ENCODE data around the gene PIEZO1.

- TF ChIP-seq CTCF (conservative IDR thresholded peaks at IDR 0.05) (no peak), EZH2 (IDR thresholded peaks at IDR 0.05; ENCODE audit: low read depth) (no peak)
Measured at GRCh38 chr16:88792078-88792550, 7.1 kb upstream of the PIEZO1 start.

Measured in PC-9 (cell line).